ENCODE measurements around the gene HAPLN2.
"Not testable (repeated sequence)": the region's sequence is repeated elsewhere in the genome, so short reads cannot be mapped to it uniquely, and the experiment has no call there.

The HAPLN2 gene

GRCh38 chr1:156623946-156624813 is 5.0 kb downstream of the HAPLN2 start:
- peak; percentile 61 for DNase-seq

- DNase-seq, result no peak
Observed at GRCh38 chr1:156624814-156625435, 5.7 kb downstream of the HAPLN2 start.

- peak; percentile 36 for DNase-seq
Observed at GRCh38 chr1:156625436-156626078, 6.3 kb downstream of the HAPLN2 start.

GRCh38 chr1:156626079-156626438 is 6.8 kb downstream of the HAPLN2 start:
- no peak for DNase-seq

- peak; percentile 53 for DNase-seq
Observed at GRCh38 chr1:156627313-156627880, 8.2 kb downstream of the HAPLN2 start.

GRCh38 chr1:156629823-156630449 is 10.7 kb downstream of the HAPLN2 start:
- no peak for DNase-seq

GRCh38 chr1:156631152-156631551 is 11.9 kb downstream of the HAPLN2 start:
- DNase-seq, result not testable (repeated sequence)

GRCh38 chr1:156632355-156632754 is 13.1 kb downstream of the HAPLN2 start:
- DNase-seq, result no peak

- no peak for DNase-seq
Observed at GRCh38 chr1:156638189-156638985, 19.2 kb downstream of the HAPLN2 start.

GRCh38 chr1:156639601-156640101 is 20.4 kb downstream of the HAPLN2 start:
- peak; percentile 55 for DNase-seq

- no peak for DNase-seq
Observed at GRCh38 chr1:156640842-156641706, 21.9 kb downstream of the HAPLN2 start.

GRCh38 chr1:156641761-156642264 is 22.6 kb downstream of the HAPLN2 start, which contains the start of gene BCAN:
Gene BCAN (plus strand): TSS chr1:156642117. CDS start chr1:156646055, 3,938 bp downstream.
- DNase-seq, result no peak

GRCh38 chr1:156642265-156643048 is 23.2 kb downstream of the HAPLN2 start:
- no peak for DNase-seq

- no peak for DNase-seq
Observed at GRCh38 chr1:156643049-156643777, 24.0 kb downstream of the HAPLN2 start.

- DNase-seq, result no peak
Observed at GRCh38 chr1:156643778-156644092, 24.5 kb downstream of the HAPLN2 start.

- DNase-seq, result no peak
Observed at GRCh38 chr1:156644146-156644545, 24.9 kb downstream of the HAPLN2 start.

- no peak for DNase-seq
Observed at GRCh38 chr1:156644640-156645039, 25.4 kb downstream of the HAPLN2 start.

- DNase-seq, result no peak
Observed at GRCh38 chr1:156645056-156645455, 25.8 kb downstream of the HAPLN2 start.

GRCh38 chr1:156645666-156646065 is 26.5 kb downstream of the HAPLN2 start:
- DNase-seq, result no peak
